Activated CD8-positive, alpha-beta T cell treated with anti-CD3 and anti-CD28 coated beads for 36 hours (primary cell): ENCODE results near the gene DIPK1A. TPM values are rescaled to one million over a fixed set of nuclear protein-coding genes. Genes with fewer than 3 reads are reported as not detected.

Experiments used
- ATAC-seq: fragments of 200-7000 bp; cut with Tn5 transposase; one replicate; pipeline ENCODE4 v1.10.0; 2021; ENCODE audit warnings: mild to moderate bottlenecking, moderate library complexity
- CTCF ChIA-PET: fragments of 350-600 bp; sonication (Branson Sonifier 250); formaldehyde crosslinking; loops from one replicate; lab custom pipeline; 2021; ENCODE audit warnings: antibody characterized with exemption; lab: Charles Lee
- POLR2A ChIA-PET: fragments of 350-600 bp; sonication (Branson Sonifier 250); formaldehyde crosslinking; loops from one replicate; lab custom pipeline; 2021; ENCODE audit warnings: antibody characterized with exemption; lab: Charles Lee
- DNase-seq: peaks from one replicate; pipeline ENCODE4 v3.0.0-alpha.2; 2020
- H3K27ac Mint-ChIP-seq: one replicate; pipeline ENCODE4 v1.8.0; 2021; ENCODE audit warnings: mild to moderate bottlenecking, mixed read lengths
- H3K27me3 Mint-ChIP-seq: one replicate; pipeline ENCODE4 v1.8.0; 2021; ENCODE audit warnings: mixed read lengths
- H3K36me3 Mint-ChIP-seq: one replicate; pipeline ENCODE4 v1.8.0; 2021; ENCODE audit warnings: low read depth, mixed read lengths
- H3K4me1 Mint-ChIP-seq: one replicate; pipeline ENCODE4 v1.8.0; 2021; ENCODE audit warnings: low read depth, mixed read lengths
- H3K4me3 Mint-ChIP-seq: one replicate; pipeline ENCODE4 v1.8.0; 2021; ENCODE audit warnings: mild to moderate bottlenecking, moderate library complexity, mixed read lengths
- H3K9me3 Mint-ChIP-seq: one replicate; pipeline ENCODE4 v1.8.0; 2021; ENCODE audit warnings: mixed read lengths
- CTCF ChIP-seq: fragments of 200-600 bp; IDR thresholded peaks from one replicate; pipeline ENCODE4 v1.8.0; 2022; ENCODE audit warnings: antibody characterized with exemption, mild to moderate bottlenecking
- intact Hi-C: fragments of 100-400 bp; cut with micrococcal nuclease; formaldehyde crosslinking; loops from one replicate; pipeline ENCODE4 v1.10.0; 2022
- total RNA-seq, 2 experiments: library from RNA; stranded (reverse); gene quantifications; one replicate each; pipeline ENCODE4 v1.2.3, GENCODE V29; 2021

The DIPK1A gene
- total RNA-seq, 2 experiments from 2014 or later = 8.1 to 9.0 TPM

- no peak for TF ChIP-seq CTCF
- no peak overlapping the region for H3K27ac Mint-ChIP-seq
- ChIA-PET CTCF (interaction anchor here (1.5 to 22.8 kb wide), 4 partner anchors 17 to 106 kb away, joined by 4 to 492 read pairs (median 98); no protein-coding TSS in a partner anchor), POLR2A (interaction anchor here (0.9 to 4.7 kb wide), 3 partner anchors 12 to 29 kb away, joined by 3 to 49 read pairs (median 21); no protein-coding TSS in a partner anchor)
- intact Hi-C loops = no loop called here
- ATAC-seq (no peak), DNase-seq (no peak)
- peaks cover 4% of the 10 kb centered on the region for H3K36me3 Mint-ChIP-seq
- no peak overlapping the region for H3K4me3 Mint-ChIP-seq
- no peaks in the 10 kb centered on the region for H3K9me3 Mint-ChIP-seq
- H3K4me1 Mint-ChIP-seq = peaks cover 17% of the 10 kb centered on the region
- no peaks in the 10 kb centered on the region for H3K27me3 Mint-ChIP-seq
Observed at GRCh38 chr1:92964316-92964715, 3.1 kb upstream of the DIPK1A start.

- peak; percentile 78 for DNase-seq
- ChIA-PET POLR2A (interaction anchor here (0.8 to 4.7 kb wide), 25 partner anchors 11 to 424 kb away, joined by 3 to 49 read pairs (median 5); partner anchors contain the start of genes MTF2 and RPL5), CTCF (interaction anchor here (0.7 to 22.8 kb wide), 22 partner anchors 9 to 480 kb away, joined by 3 to 492 read pairs (median 4); partner anchors contain the start of gene RPL5)
- H3K27ac Mint-ChIP-seq = no peak overlapping the region
- peak; percentile 70 for ATAC-seq
- no peak for TF ChIP-seq CTCF
- no peaks in the 10 kb centered on the region for H3K27me3 Mint-ChIP-seq
- H3K36me3 Mint-ChIP-seq = peaks cover 4% of the 10 kb centered on the region
- H3K9me3 Mint-ChIP-seq = no peaks in the 10 kb centered on the region
- intact Hi-C loops = loop anchor here (2.0 kb wide), 1 partner anchor 103 kb away; no protein-coding TSS in a partner anchor
- H3K4me3 Mint-ChIP-seq = no peak overlapping the region
- H3K4me1 Mint-ChIP-seq = peaks cover 21% of the 10 kb centered on the region
Observed at GRCh38 chr1:92961896-92962752, 862 bp upstream of the DIPK1A start.

GRCh38 chr1:92960395-92961130 is 699 bp downstream of the DIPK1A start:
- Mint-ChIP-seq H3K27ac (peak overlapping the region; percentile 97), H3K9me3 (no peaks in the 10 kb centered on the region), H3K4me3 (peak overlapping the region; percentile 95), H3K4me1 (peaks cover 36% of the 10 kb centered on the region), H3K27me3 (no peaks in the 10 kb centered on the region), H3K36me3 (peaks cover 4% of the 10 kb centered on the region)
- DNase-seq = peak; percentile 76
- intact Hi-C loops = loop anchor here (2.0 kb wide), 1 partner anchor 102 kb away; no protein-coding TSS in a partner anchor
- ChIA-PET POLR2A (interaction anchor here (0.8 to 4.7 kb wide), 14 partner anchors 9 to 128 kb away, joined by 3 to 49 read pairs (median 6); partner anchors contain the start of gene RPL5), CTCF (interaction anchor here (0.6 to 22.8 kb wide), 34 partner anchors 8 to 478 kb away, joined by 3 to 492 read pairs (median 4); partner anchors contain the start of gene RPL5)
- ATAC-seq = peak; percentile 50
- peak; percentile 11 for TF ChIP-seq CTCF

GRCh38 chr1:92958203-92958970 is 2.9 kb downstream of the DIPK1A start:
- H3K4me1 Mint-ChIP-seq = peaks cover 47% of the 10 kb centered on the region
- peaks cover 7% of the 10 kb centered on the region for H3K36me3 Mint-ChIP-seq
- intact Hi-C loops = no loop called here
- ATAC-seq (no peak), DNase-seq (no peak)
- ChIA-PET CTCF (interaction anchor here (0.6 to 22.8 kb wide), 6 partner anchors 10 to 100 kb away, joined by 3 to 492 read pairs (median 8); no protein-coding TSS in a partner anchor), POLR2A (interaction anchor here (1.5 to 1.7 kb wide), 2 partner anchors 118 to 126 kb away, joined by 3 to 4 read pairs; partner anchors contain the start of gene RPL5)
- peak overlapping the region; percentile 1 for H3K4me3 Mint-ChIP-seq
- no peaks in the 10 kb centered on the region for H3K9me3 Mint-ChIP-seq
- H3K27ac Mint-ChIP-seq = peak overlapping the region; percentile 1
- TF ChIP-seq CTCF = no peak
- no peaks in the 10 kb centered on the region for H3K27me3 Mint-ChIP-seq
